HepG2 (cell line): ENCODE results near the gene BCAT1. TPM values are rescaled to one million over a fixed set of nuclear protein-coding genes. Genes with fewer than 3 reads are reported as not detected.

ENCODE experiments used
- ATAC-seq: fragments of 200-7000 bp; cut with Tn5 transposase; 3 replicates; pipeline ENCODE4 v1.9.1; 2020; ENCODE audit warnings: mild to moderate bottlenecking, moderate library complexity
- BruUV-seq: library from RNA; stranded (reverse); fragments of 400-500 nt; replicated peaks from 2 replicates; lab custom pipeline; 2021; lab: Mats Ljungman, UMichigan
- CTCF ChIA-PET: fragments of 300-600 bp; formaldehyde crosslinking; extraction: SDS; loops from one replicate; lab custom pipeline; 2021; ENCODE audit warnings: low total read pairs, inconsistent platforms, low intra/inter-chr PET ratio; lab: Yijun Ruan, JAX
- POLR2A ChIA-PET: fragments of 350-600 bp; sonication (Branson Sonifier 250); formaldehyde crosslinking; loops from one replicate; lab custom pipeline; 2020; ENCODE audit warnings: antibody characterized with exemption, inconsistent platforms; lab: Yijun Ruan, JAX
- DNase-seq: peaks from one replicate; pipeline ENCODE4 v3.0.0-alpha.2; 2015; ENCODE audit warnings: low spot score
- FAIRE-seq: peaks from 3 replicates; lab custom pipeline; 2011; peaks lifted over from hg19 to GRCh38; lab: Jason Lieb, UNC
- H2AFZ ChIP-seq: one replicate; pipeline ENCODE4 v1.6.1; 2011; ENCODE audit warnings: low read length, inconsistent platforms
- H3K27ac ChIP-seq: fragments of 300-600 bp; 3 replicates; pipeline ENCODE4 v1.8.0; 2011; ENCODE audit warnings: mixed run types, mild to moderate bottlenecking, mixed read lengths, low read length, inconsistent platforms; ENCODE audit not compliant: insufficient read depth; ENCODE audit errors: extremely low read length
- H3K27me3 ChIP-seq, 2 experiments: fragments of 200-600 bp in 1 of 2; 2 replicates in 1 of 2; 3 replicates in 1 of 2; pipeline versions ENCODE4 v1.6.0 to v1.8.0; 2011; ENCODE audit warnings: low read length in 2 of 2, mild to moderate bottlenecking in 2 of 2, moderate library complexity in 2 of 2, inconsistent platforms in 1 of 2; ENCODE audit not compliant: insufficient read depth in 2 of 2, control insufficient read depth in 1 of 2
- H3K36me3 ChIP-seq, 2 experiments: fragments of 200-600 bp in 1 of 2; replicated peaks in 1 of 2; 2 replicates in 1 of 2; 3 replicates in 1 of 2; pipeline versions ENCODE4 v1.5.1 to v1.8.0; 2011; ENCODE audit warnings: low read length in 2 of 2, inconsistent platforms in 1 of 2; ENCODE audit not compliant: insufficient read depth in 2 of 2, control insufficient read depth in 1 of 2
- H3K4me1 ChIP-seq: 2 replicates; pipeline ENCODE4 v1.5.1; 2012; ENCODE audit warnings: low read length, inconsistent platforms; ENCODE audit not compliant: insufficient read depth
- H3K4me2 ChIP-seq: 2 replicates; pipeline ENCODE4 v1.6.0; 2011; ENCODE audit warnings: low read depth, low read length, inconsistent platforms
- H3K4me3 ChIP-seq, 3 experiments: fragments of 200-600 bp in 1 of 3; sonication (generic), shearing (Covaris generic) in 1 of 3; replicated peaks in 1 of 3; 2 replicates each; pipeline ENCODE4 v1.5.1; 2011 to 2016; ENCODE audit warnings: low read length in 3 of 3, inconsistent platforms in 2 of 3, low read depth in 2 of 3, mild to moderate bottlenecking in 2 of 3, control low read depth in 1 of 3, mixed read lengths in 1 of 3; ENCODE audit not compliant: insufficient read depth in 1 of 3
- H3K79me2 ChIP-seq: one replicate; pipeline ENCODE4 v1.6.1; 2011; ENCODE audit warnings: low read length, inconsistent platforms; ENCODE audit not compliant: insufficient read depth
- H3K9ac ChIP-seq: 2 replicates; pipeline ENCODE4 v1.6.0; 2011; ENCODE audit warnings: mild to moderate bottlenecking, low read depth, low read length, inconsistent platforms; ENCODE audit not compliant: insufficient read depth
- H3K9me3 ChIP-seq: 2 replicates; pipeline ENCODE4 v1.5.1; 2012; ENCODE audit warnings: mild to moderate bottlenecking, low read length
- H4K20me1 ChIP-seq: 2 replicates; pipeline ENCODE4 v1.6.0; 2011; ENCODE audit warnings: inconsistent platforms, mild to moderate bottlenecking, low read length, moderate library complexity; ENCODE audit not compliant: insufficient read depth
- ATF7 ChIP-seq, 2 experiments: fragments of 450-650 bp in 1 of 2; sonication (generic) in 1 of 2; formaldehyde crosslinking in 1 of 2; IDR thresholded peaks; 2 replicates each; pipeline versions ENCODE4 v1.4.0 to v1.6.1; 2016 to 2020; ENCODE audit warnings: antibody characterized with exemption in 1 of 2, mild to moderate bottlenecking in 1 of 2, missing genetic modification reagents in 1 of 2
- DMAP1 ChIP-seq: IDR thresholded peaks from 2 replicates; pipeline ENCODE4 v1.6.1; 2016
- GPN1 ChIP-seq: sonication (generic); formaldehyde crosslinking; IDR thresholded peaks from 2 replicates; pipeline ENCODE4 v1.5.1; 2020; ENCODE audit warnings: missing genetic modification reagents, borderline replicate concordance
- HINFP ChIP-seq: sonication (generic); formaldehyde crosslinking; IDR thresholded peaks from 2 replicates; pipeline ENCODE4 v1.4.0; 2020; ENCODE audit warnings: low read depth, mild to moderate bottlenecking, missing genetic modification reagents
- PHB2 ChIP-seq: fragments of 450-650 bp; IDR thresholded peaks from 2 replicates; pipeline ENCODE4 v1.6.1; 2018; ENCODE audit not compliant: partially characterized antibody
- SALL1 ChIP-seq: sonication (generic); formaldehyde crosslinking; IDR thresholded peaks from 2 replicates; pipeline ENCODE4 v1.8.0; 2022; ENCODE audit warnings: mild to moderate bottlenecking, missing genetic modification reagents
- THAP9 ChIP-seq: sonication (generic); formaldehyde crosslinking; IDR thresholded peaks from 2 replicates; pipeline ENCODE4; 2020; ENCODE audit warnings: missing genetic modification reagents, mild to moderate bottlenecking, borderline replicate concordance
- ZBTB8A ChIP-seq: sonication (generic); formaldehyde crosslinking; IDR thresholded peaks from 2 replicates; pipeline ENCODE4 v1.4.0; 2020; ENCODE audit warnings: mild to moderate bottlenecking, low read depth, missing genetic modification reagents, borderline replicate concordance
- ZNF740 ChIP-seq: sonication (generic); formaldehyde crosslinking; IDR thresholded peaks from 2 replicates; pipeline ENCODE4 v1.4.0; 2020; ENCODE audit warnings: missing genetic modification reagents
- ZNF770 ChIP-seq: sonication (generic); formaldehyde crosslinking; IDR thresholded peaks from 2 replicates; pipeline ENCODE4 v1.5.0; 2020; ENCODE audit warnings: mild to moderate bottlenecking, missing genetic modification reagents
- WGBS: methylation state at CpG from one replicate; pipeline ENCODE4 v1.1.6; 2017; ENCODE audit warnings: low lambda C conversion rate; 5-methylcytosine and 5-hydroxymethylcytosine counted together
- in situ Hi-C: cut with HindIII; loops from 2 replicates; pipeline ENCODE4 v1.10.0; 2017; ENCODE audit warnings: low pct_unique_long_range_greater_than_20kb; ENCODE audit not compliant: extremely low pct_ligation_motif_present
- intact Hi-C: fragments of 100-400 bp; cut with micrococcal nuclease; formaldehyde crosslinking; loops from one replicate; pipeline ENCODE4 v1.10.0; 2022; ENCODE audit not compliant: unreplicated experiment
- polyA plus RNA-seq, 8 experiments: library from polyadenylated mRNA; depleted of rRNA in 3 of 8; stranded (reverse) in 7 of 8; unstranded in 1 of 8; fragments of >200 nt; fragmentation: Illumina TruSeq in 4 of 8; extraction: Trizol in 4 of 8; gene quantifications; 2 replicates each; pipeline versions ENCODE4 v1.2.1 to v1.2.3, GENCODE V29; 2011 to 2016; ENCODE audit warnings: low read depth in 4 of 8, missing spikeins in 1 of 8, mixed read lengths in 1 of 8; ENCODE audit not compliant: insufficient read depth in 1 of 8
- total RNA-seq, 5 experiments: library from RNA; depleted of rRNA; stranded (reverse); fragments of >200 nt; fragmentation: Illumina TruSeq; extraction: Trizol; gene quantifications; 2 replicates each; pipeline ENCODE4 v1.2.3, GENCODE V29; 2016; ENCODE audit warnings: low read depth in 1 of 5

BCAT1 gene
- total and polyA plus RNA-seq, 2 of the 13 experiments (the other 11 are each of a cell fraction or from before 2014, with no cell fraction given) = 8.0 to 75.5 TPM

- H3K79me2 ChIP-seq = no peaks in the 10 kb centered on the region
- peak overlapping the region; percentile 90 for H3K27ac ChIP-seq
- 11% methylated on average over 9 of the region's 9 CpGs for WGBS
- H4K20me1 ChIP-seq = no peaks in the 10 kb centered on the region
- ChIA-PET CTCF (no interaction called here), POLR2A (interaction anchor here (0.5 to 1.3 kb wide), 2 partner anchors 36 to 1043 kb away, joined by 4 to 8 read pairs; no protein-coding TSS in a partner anchor)
- no peaks in the 10 kb centered on the region for H3K9me3 ChIP-seq
- peak overlapping the region in 2 of 3 experiments; percentile 15 to 49; a peak in 2 of 6 replicates for H3K4me3 ChIP-seq
- peaks cover 28% of the 10 kb centered on the region for H3K4me1 ChIP-seq
- ATAC-seq = peak; percentile 98
- H3K27me3 ChIP-seq = no peaks in the 10 kb centered on the region
- peak overlapping the region; percentile 72 for H3K4me2 ChIP-seq
- no peak overlapping the region for H2AFZ ChIP-seq
- BruUV-seq = no TSS peak
- H3K9ac ChIP-seq = peak overlapping the region; percentile 62
- in situ Hi-C loops = no loop called here
- peak; percentile 94 for DNase-seq
- no peaks in the 10 kb centered on the region for H3K36me3 ChIP-seq
- intact Hi-C loops = loop anchor here (2.0 kb wide), 1 partner anchor 37 kb away; the partner anchor contains the start of gene BCAT1
- FAIRE-seq = peak; percentile 94
- peak; percentile 89 for TF ChIP-seq SALL1
- no peak for TF ChIP-seq GPN1 (CRISPR knock-in tag)
- 0 out of 2 replicates have a peak, but pooled peaks have one; percentile 5 for TF ChIP-seq ATF7 (IDR thresholded peaks at IDR 0.05)
- TF ChIP-seq ATF7 (CRISPR knock-in tag; IDR thresholded peaks at IDR 0.05) = no peak
- no peak for TF ChIP-seq HINFP (CRISPR knock-in tag)
- TF ChIP-seq PHB2 = no peak
- TF ChIP-seq ZNF770 (CRISPR knock-in tag) = no peak
- TF ChIP-seq THAP9 (CRISPR knock-in tag) = no peak
- TF ChIP-seq ZNF740 (CRISPR knock-in tag) = no peak
- peak; percentile 71 for TF ChIP-seq DMAP1
- no peak for TF ChIP-seq ZBTB8A (CRISPR knock-in tag)
Observed at GRCh38 chr12:24911271-24911791, 37.6 kb downstream of the BCAT1 start.
